Loucy (cell line): ENCODE measurements around the gene TARBP2.

ENCODE experiments used
- CTCF ChIP-seq: fragments of 200-600 bp; sonication (generic); conservative IDR thresholded peaks from 2 replicates; pipeline ENCODE4 v1.5.1; 2014; ENCODE audit warnings: mild to moderate bottlenecking, antibody characterized with exemption, low read length
- EZH2phosphoT487 ChIP-seq: fragments of 200-600 bp; IDR thresholded peaks from 2 replicates; pipeline ENCODE4 v1.6.1; 2018; ENCODE audit warnings: antibody characterized with exemption, mild to moderate bottlenecking, moderate library complexity, borderline replicate concordance

- TF ChIP-seq CTCF (no peak), EZH2phosphoT487 (no peak)
Measured at GRCh38 chr12:53505086-53505485, 4.0 kb downstream of the TARBP2 start.
